Vagina (tissue), 2 donors: ENCODE measurements around the gene INTS6.

Source experiments
- POLR2A ChIP-seq, 2 donors: fragments of 450-650 bp; IDR thresholded peaks; one replicate each; pipeline ENCODE4 v1.6.1; 2017; ENCODE audit warnings: antibody characterized with exemption in 2 of 2, mild to moderate bottlenecking in 2 of 2, moderate library complexity in 2 of 2
- POLR2AphosphoS5 ChIP-seq, 2 donors: sonication (generic); formaldehyde crosslinking; IDR thresholded peaks; one replicate each; pipeline ENCODE4 v1.9.0; 2017; ENCODE audit warnings: antibody characterized with exemption in 2 of 2, mild to moderate bottlenecking in 2 of 2, low read depth in 1 of 2; ENCODE audit not compliant: insufficient read depth in 1 of 2
- TF ChIP-seq, protein P1 (sequence below), 3 experiments: fragments of 450-650 bp in 2 of 3; fragments of 200-600 bp in 1 of 3; sonication (generic) in 1 of 3; IDR thresholded peaks; one replicate each; pipeline ENCODE4 v1.5.1; 2017 to 2019; ENCODE audit warnings: antibody characterized with exemption in 3 of 3, mild to moderate bottlenecking in 2 of 3, moderate library complexity in 2 of 3

DNA sequence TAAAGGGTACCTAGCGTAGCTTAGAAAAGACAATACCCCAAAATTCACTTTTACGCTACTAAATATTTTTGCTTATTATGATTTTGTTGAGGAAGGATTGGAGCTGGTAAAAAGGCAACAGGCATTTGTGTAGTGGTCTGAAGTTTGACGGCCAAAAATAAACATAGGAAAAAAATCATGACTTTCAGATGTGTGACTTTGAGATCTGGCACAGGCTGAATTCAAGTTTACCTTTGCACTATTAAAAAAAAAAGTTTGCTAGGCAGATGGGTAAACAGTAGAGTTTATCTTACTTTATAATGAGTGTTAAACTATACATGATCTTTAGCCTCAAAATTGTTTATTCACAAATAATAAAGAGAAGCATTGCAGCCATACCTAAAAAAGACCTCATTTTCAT lies 24.3 kb upstream of the INTS6 start:
- TF ChIP-seq, protein P1, sequence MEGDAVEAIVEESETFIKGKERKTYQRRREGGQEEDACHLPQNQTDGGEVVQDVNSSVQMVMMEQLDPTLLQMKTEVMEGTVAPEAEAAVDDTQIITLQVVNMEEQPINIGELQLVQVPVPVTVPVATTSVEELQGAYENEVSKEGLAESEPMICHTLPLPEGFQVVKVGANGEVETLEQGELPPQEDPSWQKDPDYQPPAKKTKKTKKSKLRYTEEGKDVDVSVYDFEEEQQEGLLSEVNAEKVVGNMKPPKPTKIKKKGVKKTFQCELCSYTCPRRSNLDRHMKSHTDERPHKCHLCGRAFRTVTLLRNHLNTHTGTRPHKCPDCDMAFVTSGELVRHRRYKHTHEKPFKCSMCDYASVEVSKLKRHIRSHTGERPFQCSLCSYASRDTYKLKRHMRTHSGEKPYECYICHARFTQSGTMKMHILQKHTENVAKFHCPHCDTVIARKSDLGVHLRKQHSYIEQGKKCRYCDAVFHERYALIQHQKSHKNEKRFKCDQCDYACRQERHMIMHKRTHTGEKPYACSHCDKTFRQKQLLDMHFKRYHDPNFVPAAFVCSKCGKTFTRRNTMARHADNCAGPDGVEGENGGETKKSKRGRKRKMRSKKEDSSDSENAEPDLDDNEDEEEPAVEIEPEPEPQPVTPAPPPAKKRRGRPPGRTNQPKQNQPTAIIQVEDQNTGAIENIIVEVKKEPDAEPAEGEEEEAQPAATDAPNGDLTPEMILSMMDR (IDR thresholded peaks at IDR 0.05), result no peak
- TF ChIP-seq POLR2A (IDR thresholded peaks at IDR 0.05) (no peak), POLR2AphosphoS5 (IDR thresholded peaks at IDR 0.05; ENCODE audit: insufficient read depth in 1 of 2, low read depth in 1 of 2) (no peak)
